A172 (cell line): ENCODE data around the gene SLC37A1. TPM values are rescaled to one million over a fixed set of nuclear protein-coding genes. Genes with fewer than 3 reads are reported as not detected.

ENCODE experiments used
- DNase-seq: peaks from one replicate; pipeline ENCODE4 v3.0.0-alpha.2; 2015; ENCODE audit warnings: low spot score
- total RNA-seq: library from RNA; depleted of rRNA; stranded (reverse); fragments of >200 nt; shearing (Covaris generic); gene quantifications from 2 replicates; pipeline ENCODE4 v1.2.3, GENCODE V29; 2014

Gene SLC37A1
- total RNA-seq, 1 experiment from 2014 or later: 1.1 TPM

DNA sequence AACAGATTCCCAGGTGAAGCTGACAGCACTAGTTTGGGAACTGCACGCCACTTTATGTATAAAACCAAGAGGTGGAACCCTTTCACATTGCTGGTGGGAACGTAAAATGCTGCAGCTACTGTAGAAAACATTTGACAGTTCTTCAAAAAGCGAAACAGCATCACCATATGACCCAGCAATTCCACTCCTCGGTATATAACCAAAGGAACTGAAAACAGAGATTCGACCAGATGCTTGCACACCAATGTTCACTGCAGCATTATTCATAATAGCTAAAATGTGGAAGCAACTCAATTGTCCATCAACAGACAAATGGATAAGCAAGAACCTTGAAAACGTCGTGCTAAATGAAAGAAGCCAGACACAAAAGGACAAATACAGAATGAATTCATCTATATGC is 35.1 kb upstream of the SLC37A1 start:
- no peak for DNase-seq

GRCh38 chr21:42479582-42479981 is 34.1 kb upstream of the SLC37A1 start:
- DNase-seq: no peak

DNA sequence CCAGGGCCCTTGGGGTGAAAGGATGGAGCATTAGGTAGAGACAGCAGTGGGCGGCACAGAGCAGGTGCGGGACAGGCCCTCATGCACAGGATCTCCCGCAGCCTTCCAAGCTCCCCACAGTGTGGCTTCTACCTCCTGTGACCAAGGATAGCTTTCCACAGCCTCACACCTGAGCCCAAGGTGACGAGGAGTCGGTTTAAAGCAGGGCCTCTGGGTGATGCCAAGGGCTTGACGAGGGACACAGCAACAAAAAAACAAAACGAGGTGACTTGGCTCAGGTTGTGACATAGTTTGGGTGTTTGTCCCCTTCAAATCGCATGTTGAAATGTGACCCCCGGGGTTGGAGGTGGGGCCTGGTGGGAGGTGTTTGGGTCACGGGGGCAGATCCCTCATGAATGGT is 32.9 kb upstream of the SLC37A1 start:
- DNase-seq: no peak

- DNase-seq: no peak
These were observed 32.5 kb upstream of the SLC37A1 start for GRCh38 chr21:42481169-42481568.

DNA sequence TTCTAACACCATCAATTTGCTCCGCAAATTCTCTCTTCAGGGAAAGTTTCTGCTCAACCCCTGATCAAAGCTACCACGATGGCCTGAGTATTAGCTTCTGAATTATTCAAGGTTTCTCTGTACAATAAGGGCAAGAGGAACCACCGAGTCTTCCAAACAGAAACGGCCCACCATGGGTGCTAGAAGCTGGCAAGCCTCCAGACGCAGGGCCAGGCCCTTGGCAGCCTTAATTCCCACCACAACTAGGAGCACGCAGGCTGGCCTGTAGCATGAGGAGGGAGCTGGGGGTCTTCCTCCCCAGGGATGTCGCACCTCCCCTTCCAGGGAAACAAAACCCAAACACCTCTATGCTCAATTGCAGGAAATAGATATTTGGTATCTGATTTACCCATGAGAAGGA is 28.7 kb upstream of the SLC37A1 start:
- no peak for DNase-seq

- DNase-seq: no peak
These were observed 27.6 kb upstream of the SLC37A1 start for GRCh38 chr21:42486072-42486471.

GRCh38 chr21:42486531-42486930 is 27.1 kb upstream of the SLC37A1 start:
- no peak for DNase-seq

DNA sequence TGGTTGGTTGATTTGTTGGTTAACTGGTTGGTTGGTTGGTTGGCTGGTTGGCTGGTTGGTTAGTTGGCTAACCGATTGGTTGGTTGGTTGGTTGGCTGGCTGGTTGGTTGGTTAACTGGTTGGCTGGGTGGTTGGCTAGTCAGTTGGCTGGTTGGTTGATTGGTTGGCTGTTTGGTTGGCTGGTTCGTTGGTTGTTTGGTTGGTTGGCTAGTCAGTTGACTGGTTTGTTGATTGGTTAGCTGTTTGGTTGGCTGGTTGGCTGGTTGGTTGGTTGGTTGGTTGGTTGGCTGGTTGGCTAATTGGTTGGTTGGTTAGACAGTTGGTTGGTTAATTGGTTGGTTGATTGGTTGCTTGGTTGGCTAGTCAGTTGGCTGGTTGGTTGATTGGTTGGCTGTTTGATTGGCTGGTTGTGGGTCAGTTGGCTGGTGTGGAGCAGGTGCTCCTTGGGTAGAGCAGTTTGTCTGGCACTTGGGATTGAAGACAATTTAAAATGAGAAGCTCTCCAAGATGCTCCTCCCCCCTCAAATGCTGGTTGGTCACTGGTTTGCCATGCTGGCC is 24.6 kb upstream of the SLC37A1 start:
- DNase-seq: no peak

DNA sequence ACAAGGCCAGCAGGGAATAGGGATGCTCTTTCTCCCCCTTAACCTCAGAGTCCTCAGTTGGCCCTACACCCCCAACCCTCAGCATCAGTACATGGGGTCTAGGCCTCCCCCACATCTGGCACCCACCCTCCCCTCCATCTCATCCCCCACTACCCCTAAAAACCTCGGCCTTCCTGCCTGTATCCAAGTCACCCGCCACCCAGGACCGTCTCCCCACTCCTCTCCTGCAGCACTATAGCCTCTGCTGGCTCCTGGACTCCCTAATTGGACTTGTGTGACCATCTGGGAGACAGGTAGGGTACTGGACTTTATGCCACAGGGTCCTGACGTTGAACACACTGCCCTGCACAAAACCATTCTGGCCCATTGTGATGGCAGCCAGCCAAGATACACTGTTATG is 23.7 kb upstream of the SLC37A1 start:
- no peak for DNase-seq

DNA sequence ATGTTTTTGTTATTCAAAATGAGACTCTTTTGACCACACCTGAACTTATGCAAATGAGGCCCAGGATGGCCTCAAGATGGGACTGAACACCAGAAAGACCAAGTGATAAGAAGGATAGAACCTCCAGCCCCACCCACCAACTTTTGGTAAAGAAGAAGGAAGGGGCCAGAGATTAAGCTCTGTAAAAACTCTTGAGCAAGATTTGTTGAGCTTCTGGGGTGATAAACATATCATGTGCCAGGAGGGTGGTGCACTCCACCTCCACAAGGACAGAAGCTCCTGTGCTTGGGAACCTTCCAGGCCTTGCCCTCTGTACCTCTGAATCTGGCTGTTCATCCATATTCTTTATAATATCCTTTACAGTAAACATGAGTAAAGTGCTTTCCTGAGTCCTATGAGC is 22.9 kb upstream of the SLC37A1 start:
- DNase-seq: no peak

DNA sequence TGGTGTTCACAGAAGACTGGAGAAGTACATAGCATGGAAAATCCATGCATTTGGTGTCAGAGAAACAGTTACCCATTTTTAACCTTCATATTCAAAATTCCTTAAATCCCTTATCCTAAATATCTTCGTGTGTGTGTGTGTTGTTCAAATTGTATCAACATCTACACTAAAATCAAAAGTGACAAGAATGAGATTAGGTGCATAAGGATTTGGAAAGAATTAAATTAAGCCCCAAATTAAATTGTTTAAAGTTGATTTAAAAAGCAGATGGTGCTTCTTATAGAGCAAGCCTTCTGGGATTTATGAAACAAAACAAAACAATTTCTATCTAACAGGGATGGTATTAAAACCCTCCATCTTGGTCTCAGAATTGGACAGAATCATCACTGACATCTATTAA is 22.3 kb upstream of the SLC37A1 start:
- DNase-seq: no peak

- DNase-seq: no peak
These were observed 21.5 kb upstream of the SLC37A1 start for GRCh38 chr21:42492201-42492600.

DNA sequence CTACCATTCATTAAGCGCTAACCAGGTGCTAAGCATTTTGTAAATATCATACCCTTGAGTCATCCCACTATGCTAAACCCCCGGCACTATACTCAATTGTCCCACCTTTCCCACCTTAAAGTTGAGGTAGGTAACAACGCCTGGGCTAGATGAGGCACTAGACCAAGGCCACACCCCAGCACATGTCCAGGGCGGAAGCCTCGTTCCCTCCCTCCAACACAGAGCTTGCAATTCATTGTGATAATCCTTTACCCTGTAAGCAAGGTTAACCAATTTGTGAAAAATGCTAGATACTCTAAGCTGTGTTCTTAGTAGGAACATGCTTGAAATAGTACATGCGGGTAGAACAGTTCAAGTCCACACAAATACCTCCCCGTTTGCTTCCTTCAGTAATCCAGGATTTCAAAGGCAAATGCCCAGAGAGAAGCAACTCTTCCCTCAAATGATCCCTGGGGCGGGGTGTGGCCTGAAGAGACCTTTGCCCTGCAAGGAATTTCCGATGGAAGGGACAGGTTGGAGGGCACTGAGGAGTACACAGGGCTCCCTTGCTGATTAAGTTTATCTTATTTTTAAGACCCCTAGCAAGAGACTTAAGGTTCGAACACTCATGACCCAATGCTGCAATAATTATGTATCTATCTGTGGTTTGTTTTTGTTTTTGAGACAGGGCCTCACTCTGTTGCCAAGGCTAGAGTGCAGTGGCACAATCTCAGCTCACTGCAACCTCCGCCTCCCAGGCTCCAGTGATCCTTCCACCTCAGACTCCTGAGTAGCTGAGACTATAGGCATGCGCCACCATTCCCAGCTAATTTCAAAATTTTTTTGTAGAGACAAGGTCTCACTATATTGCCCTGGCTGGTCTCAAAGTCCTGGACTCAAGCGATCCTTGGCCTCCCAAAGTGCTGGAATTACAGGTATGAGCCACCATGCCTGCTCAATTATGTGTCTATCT is 20.3 kb upstream of the SLC37A1 start:
- DNase-seq: no peak

GRCh38 chr21:42495027-42495426 is 18.6 kb upstream of the SLC37A1 start:
- no peak for DNase-seq

DNA sequence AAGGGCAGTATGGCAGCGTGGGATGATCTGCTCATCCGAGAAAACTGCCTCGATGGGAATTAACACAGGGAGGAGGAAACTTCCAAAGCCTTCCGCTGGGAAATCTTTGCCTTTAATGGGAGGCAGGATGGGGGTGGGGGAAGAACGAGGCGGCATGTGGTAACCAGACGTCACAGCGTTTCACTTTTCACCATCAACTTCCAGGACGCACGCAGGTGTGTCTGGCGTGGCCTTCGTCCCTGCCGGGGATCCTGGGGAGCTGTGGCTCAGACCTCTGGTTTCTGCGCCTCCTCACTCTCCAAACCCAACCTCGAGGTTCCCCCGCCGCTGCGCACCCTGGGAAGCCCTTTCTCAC is 17.9 kb upstream of the SLC37A1 start:
- no peak for DNase-seq

DNA sequence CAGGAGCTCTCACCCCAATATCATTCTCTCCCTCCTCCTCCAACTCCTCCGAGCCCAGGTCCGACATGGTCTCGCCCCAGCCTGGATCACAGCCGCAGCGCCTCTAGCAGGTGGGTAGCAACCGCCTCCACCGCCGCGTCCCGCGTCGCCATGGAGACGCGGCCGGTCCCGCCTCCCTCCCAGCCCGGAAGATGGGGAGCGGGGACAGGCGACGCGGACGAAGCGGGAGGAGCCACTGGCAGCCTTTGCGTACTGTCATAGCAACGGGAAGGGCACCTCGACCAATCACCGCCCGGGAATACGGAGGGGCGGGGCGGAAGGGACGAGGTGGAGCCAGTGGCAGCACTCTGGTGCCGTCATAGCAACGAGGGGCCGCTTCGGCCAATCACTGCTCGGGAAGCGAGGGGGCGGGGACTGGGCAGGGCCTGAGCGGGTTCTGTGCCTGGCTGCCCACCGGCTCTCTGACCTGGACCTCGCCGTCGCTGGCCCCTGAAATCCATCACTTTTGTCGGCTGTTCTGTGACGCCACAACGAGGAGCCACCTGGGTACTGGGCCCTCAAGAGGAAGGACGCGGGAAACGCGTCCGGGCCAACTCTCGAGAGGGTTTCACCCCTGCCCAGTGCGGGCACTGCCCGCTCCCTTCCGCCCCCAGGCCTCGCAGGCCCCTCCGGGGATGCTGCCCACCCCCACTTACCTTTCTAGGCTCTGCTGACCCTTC is 17.4 kb upstream of the SLC37A1 start, which contains the start of gene RSPH1:
Gene RSPH1, minus strand, starts transcription at position 105 of the 719 bp plus-strand sequence. Its CDS starts 38 bp downstream, at position 67.
- peak; percentile 99 for DNase-seq

GRCh38 chr21:42496839-42497202 is 16.8 kb upstream of the SLC37A1 start:
- no peak for DNase-seq

GRCh38 chr21:42498012-42498411 is 15.6 kb upstream of the SLC37A1 start:
- DNase-seq: no peak

- no peak for DNase-seq
These were observed 14.1 kb upstream of the SLC37A1 start for GRCh38 chr21:42499444-42500112.

DNA sequence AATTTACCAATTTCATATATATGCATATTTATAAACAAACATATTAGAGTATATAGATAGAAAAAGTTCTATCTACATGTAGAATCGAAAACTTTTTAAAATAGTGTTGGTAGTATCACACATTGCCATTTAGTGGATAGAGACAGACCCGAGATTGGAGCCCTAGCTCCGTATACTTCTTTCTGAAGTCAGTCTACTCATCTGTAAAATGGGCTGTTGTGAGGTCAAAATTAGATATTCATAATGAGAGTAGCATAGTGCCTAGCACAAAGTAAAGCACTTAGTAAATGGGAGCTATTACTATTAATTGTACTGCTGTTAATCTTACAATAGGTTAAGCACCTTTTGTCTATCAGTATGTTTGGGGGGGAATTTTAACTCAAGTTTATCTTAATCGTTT is 13.4 kb upstream of the SLC37A1 start:
- no peak for DNase-seq

DNA sequence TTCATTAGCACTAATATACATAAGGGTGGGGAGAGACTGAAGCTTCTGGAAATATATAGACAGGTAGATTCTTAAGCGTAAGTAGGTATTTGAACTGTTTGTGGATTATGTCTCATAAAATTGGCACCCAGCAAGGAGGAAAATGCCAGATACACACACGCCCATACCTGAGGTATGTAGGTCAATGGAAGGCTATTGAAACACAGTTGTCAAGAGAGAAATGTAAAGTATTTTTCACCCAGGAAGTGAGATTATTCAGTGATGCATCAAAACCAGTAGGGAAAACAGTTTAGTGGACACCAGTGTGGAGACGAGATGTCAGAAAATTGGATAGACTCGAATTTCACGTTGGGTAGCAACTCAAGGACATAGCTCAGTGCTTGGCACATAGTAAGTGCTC is 12.9 kb upstream of the SLC37A1 start:
- DNase-seq: no peak

GRCh38 chr21:42503711-42504110 is 9.9 kb upstream of the SLC37A1 start:
- no peak for DNase-seq
